Measurements from ENCODE around the gene CCDC148. TPM values are rescaled to one million over a fixed set of nuclear protein-coding genes. Genes with fewer than 3 reads are reported as not detected.

CCDC148 gene
- total RNA-seq, 1 donor from 2014 or later = not detected

GRCh38 chr2:158128168-158128973 lies 328.2 kb downstream of the CCDC148 start:
- CTCF ChIA-PET = no interaction called here
- no peaks in the 10 kb centered on the region for H3K9me3 Mint-ChIP-seq
- intact Hi-C loops (cut with micrococcal nuclease) = no loop called here
- H3K4me1 Mint-ChIP-seq = no peaks in the 10 kb centered on the region
- no peak overlapping the region for H3K27ac Mint-ChIP-seq
- DNase-seq = no peak
- no peak overlapping the region for H3K4me3 Mint-ChIP-seq
- POLR2A ChIA-PET = no interaction called here
- TF ChIP-seq, protein P1, sequence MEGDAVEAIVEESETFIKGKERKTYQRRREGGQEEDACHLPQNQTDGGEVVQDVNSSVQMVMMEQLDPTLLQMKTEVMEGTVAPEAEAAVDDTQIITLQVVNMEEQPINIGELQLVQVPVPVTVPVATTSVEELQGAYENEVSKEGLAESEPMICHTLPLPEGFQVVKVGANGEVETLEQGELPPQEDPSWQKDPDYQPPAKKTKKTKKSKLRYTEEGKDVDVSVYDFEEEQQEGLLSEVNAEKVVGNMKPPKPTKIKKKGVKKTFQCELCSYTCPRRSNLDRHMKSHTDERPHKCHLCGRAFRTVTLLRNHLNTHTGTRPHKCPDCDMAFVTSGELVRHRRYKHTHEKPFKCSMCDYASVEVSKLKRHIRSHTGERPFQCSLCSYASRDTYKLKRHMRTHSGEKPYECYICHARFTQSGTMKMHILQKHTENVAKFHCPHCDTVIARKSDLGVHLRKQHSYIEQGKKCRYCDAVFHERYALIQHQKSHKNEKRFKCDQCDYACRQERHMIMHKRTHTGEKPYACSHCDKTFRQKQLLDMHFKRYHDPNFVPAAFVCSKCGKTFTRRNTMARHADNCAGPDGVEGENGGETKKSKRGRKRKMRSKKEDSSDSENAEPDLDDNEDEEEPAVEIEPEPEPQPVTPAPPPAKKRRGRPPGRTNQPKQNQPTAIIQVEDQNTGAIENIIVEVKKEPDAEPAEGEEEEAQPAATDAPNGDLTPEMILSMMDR (IDR thresholded peaks at IDR 0.05) = no peak
- H3K27me3 Mint-ChIP-seq = peaks cover 8% of the 10 kb centered on the region
- no peaks in the 10 kb centered on the region for H3K36me3 Mint-ChIP-seq (ENCODE audit: low read depth)
- ATAC-seq (ENCODE audit: low read depth) = no peak

DNA sequence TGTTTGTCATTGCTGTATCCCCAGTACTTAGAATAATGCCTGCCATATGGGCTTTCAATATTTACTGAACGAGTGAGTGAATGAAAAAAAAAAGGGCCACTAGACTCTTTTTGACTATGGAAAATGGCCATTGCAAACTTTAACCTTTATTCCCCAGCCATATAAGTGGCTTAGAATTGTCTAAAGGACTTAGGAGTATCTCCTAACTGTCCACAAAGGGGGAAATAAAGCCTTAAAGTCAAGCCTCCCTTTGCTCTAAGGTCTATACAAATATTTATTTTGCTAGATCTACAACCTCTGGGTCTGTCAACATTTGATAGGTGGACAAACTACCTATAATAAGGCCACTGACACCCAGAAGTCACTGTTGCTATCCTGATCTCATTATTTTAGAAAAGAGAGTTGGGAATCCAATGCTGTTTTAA lies 329.2 kb downstream of the CCDC148 start:
- Mint-ChIP-seq H3K27me3 (peaks cover 5% of the 10 kb centered on the region), H3K27ac (no peak overlapping the region), H3K36me3 (ENCODE audit: low read depth) (no peaks in the 10 kb centered on the region), H3K4me1 (no peaks in the 10 kb centered on the region), H3K4me3 (no peak overlapping the region), H3K9me3 (no peaks in the 10 kb centered on the region)
- intact Hi-C loops (cut with micrococcal nuclease) = no loop called here
- TF ChIP-seq, protein P1 (IDR thresholded peaks at IDR 0.05) = no peak
- ATAC-seq (ENCODE audit: low read depth) (no peak), DNase-seq (no peak)
- CTCF ChIA-PET = no interaction called here
- POLR2A ChIA-PET = no interaction called here

DNA sequence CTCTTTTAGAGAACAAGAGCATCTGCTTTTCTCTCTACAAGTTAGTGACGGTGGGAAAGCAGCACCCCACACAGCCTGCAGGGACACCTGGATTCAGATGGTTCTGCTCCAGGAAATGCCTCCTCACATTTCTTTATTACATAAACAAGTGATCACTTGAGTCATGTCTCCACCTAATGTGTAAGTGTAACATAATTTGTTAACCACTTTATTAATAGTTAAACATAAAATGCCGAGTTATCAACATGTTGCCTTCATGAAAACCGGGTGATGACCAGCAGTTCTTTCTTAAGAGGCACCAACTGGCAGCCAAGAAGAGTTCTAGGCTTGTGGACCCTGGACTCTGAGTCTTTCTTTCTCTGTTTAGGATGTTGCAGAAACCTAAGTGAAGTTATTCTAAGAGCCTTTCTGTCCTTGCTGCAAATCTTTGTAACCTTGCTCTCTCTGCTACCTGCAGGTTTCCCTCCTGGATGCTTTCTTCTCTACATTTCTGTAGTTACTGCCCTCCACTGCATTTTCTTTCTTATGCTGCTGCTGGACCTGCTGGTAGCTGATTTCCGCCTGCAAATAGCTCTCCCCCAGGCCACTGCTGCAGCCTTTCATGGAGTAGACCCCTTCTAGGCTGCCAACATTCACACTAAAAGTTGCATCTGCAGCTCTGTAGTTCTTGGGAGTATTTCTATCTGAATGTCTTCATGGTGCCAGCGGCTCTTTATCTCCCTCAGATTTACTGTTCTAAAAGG lies 330.6 kb downstream of the CCDC148 start:
- H3K9me3 Mint-ChIP-seq = no peaks in the 10 kb centered on the region
- no peak for DNase-seq
- no peak for ATAC-seq (ENCODE audit: low read depth)
- H3K27ac Mint-ChIP-seq = no peak overlapping the region
- POLR2A ChIA-PET = no interaction called here
- intact Hi-C loops (cut with micrococcal nuclease) = no loop called here
- H3K36me3 Mint-ChIP-seq (ENCODE audit: low read depth) = no peaks in the 10 kb centered on the region
- no peaks in the 10 kb centered on the region for H3K4me1 Mint-ChIP-seq
- no peak overlapping the region for H3K4me3 Mint-ChIP-seq
- TF ChIP-seq, protein P1 (IDR thresholded peaks at IDR 0.05) = no peak
- CTCF ChIA-PET = no interaction called here
- H3K27me3 Mint-ChIP-seq = peaks cover 2% of the 10 kb centered on the region

GRCh38 chr2:158124896-158125295 lies 331.7 kb downstream of the CCDC148 start:
- ATAC-seq (ENCODE audit: low read depth) = no peak

More at GRCh38 chr2:158124896-158125295, 331.7 kb downstream of the CCDC148 start:
- Mint-ChIP-seq H3K27me3 (peaks cover 2% of the 10 kb centered on the region), H3K9me3 (no peaks in the 10 kb centered on the region), H3K4me1 (no peaks in the 10 kb centered on the region), H3K27ac (no peak overlapping the region), H3K36me3 (ENCODE audit: low read depth) (no peaks in the 10 kb centered on the region), H3K4me3 (no peak overlapping the region)
- CTCF ChIA-PET = no interaction called here
- intact Hi-C loops (cut with micrococcal nuclease) = no loop called here
- DNase-seq = no peak
- TF ChIP-seq, protein P1 (IDR thresholded peaks at IDR 0.05) = no peak
- POLR2A ChIA-PET = no interaction called here

Other genes with a start within 250 kb of the CCDC148 start
- 6.5 and 8.2 TPM in 2 replicates for gene PKP4, start 199 bp upstream of the CCDC148 start, total RNA-seq